CD1c-positive myeloid dendritic cell (primary cell): Measurements from ENCODE around the gene COL23A1.

Experiments used
- DNase-seq: peaks from one replicate; pipeline ENCODE4 v3.0.0-alpha.2; 2016; ENCODE audit errors: extremely low spot score

The COL23A1 gene

GRCh38 chr5:178422400-178422775 lies 167.8 kb downstream of the COL23A1 start:
- no peak for DNase-seq

- no peak for DNase-seq
Observed at GRCh38 chr5:178421699-178422399, 168.3 kb downstream of the COL23A1 start.

GRCh38 chr5:178421128-178421527 lies 169.1 kb downstream of the COL23A1 start:
- DNase-seq, result no peak

GRCh38 chr5:178420354-178420781 lies 169.8 kb downstream of the COL23A1 start:
- no peak for DNase-seq

GRCh38 chr5:178419651-178420050 lies 170.5 kb downstream of the COL23A1 start:
- no peak for DNase-seq

- DNase-seq, result no peak
Observed at GRCh38 chr5:178419196-178419595, 171.0 kb downstream of the COL23A1 start.

- DNase-seq, result no peak
Observed at GRCh38 chr5:178418471-178419010, 171.7 kb downstream of the COL23A1 start.

GRCh38 chr5:178418031-178418430 lies 172.2 kb downstream of the COL23A1 start:
- DNase-seq, result no peak

GRCh38 chr5:178417391-178417811 lies 172.8 kb downstream of the COL23A1 start:
- DNase-seq, result no peak

GRCh38 chr5:178416919-178417318 lies 173.3 kb downstream of the COL23A1 start:
- no peak for DNase-seq

GRCh38 chr5:178416206-178416882 lies 173.8 kb downstream of the COL23A1 start:
- no peak for DNase-seq

- no peak for DNase-seq
Observed at GRCh38 chr5:178415353-178415752, 174.8 kb downstream of the COL23A1 start.

- DNase-seq, result no peak
Observed at GRCh38 chr5:178413988-178414387, 176.2 kb downstream of the COL23A1 start.

- DNase-seq, result peak; percentile 33
Observed at GRCh38 chr5:178411083-178411482, 179.1 kb downstream of the COL23A1 start.

- no peak for DNase-seq
Observed at GRCh38 chr5:178407646-178408045, 182.5 kb downstream of the COL23A1 start.

GRCh38 chr5:178404987-178405386 lies 185.2 kb downstream of the COL23A1 start:
- DNase-seq, result peak; percentile 28

GRCh38 chr5:178403956-178404600 lies 186.1 kb downstream of the COL23A1 start:
- no peak for DNase-seq

- no peak for DNase-seq
Observed at GRCh38 chr5:178403351-178403750, 186.8 kb downstream of the COL23A1 start.

GRCh38 chr5:178399701-178400095 lies 190.5 kb downstream of the COL23A1 start:
- no peak for DNase-seq

GRCh38 chr5:178398901-178399700 lies 191.1 kb downstream of the COL23A1 start:
- DNase-seq, result no peak

GRCh38 chr5:178396796-178397720 lies 193.1 kb downstream of the COL23A1 start:
- DNase-seq, result no peak
